ENCODE results near the gene SFRP5.

SFRP5 gene, protein sequence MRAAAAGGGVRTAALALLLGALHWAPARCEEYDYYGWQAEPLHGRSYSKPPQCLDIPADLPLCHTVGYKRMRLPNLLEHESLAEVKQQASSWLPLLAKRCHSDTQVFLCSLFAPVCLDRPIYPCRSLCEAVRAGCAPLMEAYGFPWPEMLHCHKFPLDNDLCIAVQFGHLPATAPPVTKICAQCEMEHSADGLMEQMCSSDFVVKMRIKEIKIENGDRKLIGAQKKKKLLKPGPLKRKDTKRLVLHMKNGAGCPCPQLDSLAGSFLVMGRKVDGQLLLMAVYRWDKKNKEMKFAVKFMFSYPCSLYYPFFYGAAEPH

DNA sequence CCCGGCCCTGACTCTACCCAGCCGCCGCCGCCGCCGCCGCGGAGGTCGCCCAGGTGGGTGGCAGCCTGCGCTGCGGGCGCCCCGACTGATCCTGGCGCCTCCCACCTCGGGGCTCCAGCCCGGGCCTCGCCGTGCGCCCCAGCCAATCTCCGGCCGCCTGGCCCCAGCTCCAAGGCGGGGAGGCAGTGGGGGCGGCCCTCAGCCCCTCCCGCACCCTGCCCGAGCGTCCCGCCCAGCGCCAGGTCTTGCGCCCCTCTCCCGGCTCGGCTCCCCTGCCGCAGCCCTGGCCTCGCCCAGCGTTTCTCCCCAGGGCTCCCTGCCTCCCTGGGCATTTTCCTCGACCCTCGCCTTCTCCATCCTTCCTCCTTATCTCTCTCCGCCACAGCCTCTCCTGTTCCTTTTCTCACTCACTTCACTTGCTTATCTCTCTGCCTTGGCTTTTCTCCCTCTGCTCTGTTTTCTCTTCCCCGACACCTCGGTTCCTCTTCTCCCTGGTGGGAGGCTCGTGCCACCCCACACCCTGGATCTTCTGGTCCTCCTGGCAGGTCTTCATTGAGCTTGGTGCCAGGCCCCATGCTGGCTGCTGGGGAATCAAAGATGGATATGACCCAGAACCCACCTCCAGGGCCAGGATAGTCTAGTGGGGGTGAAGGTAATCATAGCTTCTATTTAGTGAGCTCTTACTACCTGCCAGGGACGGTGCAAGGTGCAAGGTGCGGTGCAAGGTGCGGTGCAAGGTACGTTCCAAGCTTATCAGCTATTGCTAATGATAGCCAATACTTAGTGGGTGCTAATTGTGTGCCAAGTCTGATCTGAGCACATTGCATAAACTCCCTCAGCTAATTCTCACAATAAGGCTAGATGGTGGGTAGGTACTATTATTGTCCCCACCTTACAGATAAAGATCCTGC, at the start of gene SFRP5:
Gene SFRP5 (minus strand): TSS at position 87 of the 911 bp plus-strand sequence. CDS start 166 bp downstream, outside the sequence.
- no peak for DNase-seq

DNA sequence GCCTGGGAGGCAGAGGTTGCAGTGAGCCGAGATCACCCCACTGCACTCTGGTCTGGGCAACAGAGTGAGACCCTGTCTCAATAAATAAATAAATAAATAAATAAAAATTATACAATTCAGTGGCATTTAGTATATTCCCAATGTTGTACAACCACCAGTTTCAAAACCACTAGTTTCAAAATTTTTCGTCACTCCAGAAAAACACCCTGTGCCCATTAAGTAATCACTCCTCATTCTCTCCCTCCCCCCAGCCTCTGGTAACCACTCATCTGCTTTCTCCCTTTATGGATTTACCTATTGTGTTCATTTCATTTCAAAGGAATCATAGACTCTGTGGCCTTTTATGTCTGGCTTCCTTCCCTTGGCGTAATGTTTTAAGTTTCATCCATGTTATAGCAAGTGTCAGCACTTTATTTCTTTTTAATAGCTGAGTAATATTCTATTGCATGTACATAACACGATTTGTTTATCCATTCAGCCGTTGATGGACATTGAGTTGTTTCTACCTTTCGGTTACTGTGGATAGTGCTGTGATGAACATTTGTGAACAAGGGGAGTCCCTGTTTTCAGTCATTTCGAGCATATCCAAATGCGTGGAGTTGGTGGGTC, 48.4 kb upstream of the SFRP5 start:
- no peak for DNase-seq

DNA sequence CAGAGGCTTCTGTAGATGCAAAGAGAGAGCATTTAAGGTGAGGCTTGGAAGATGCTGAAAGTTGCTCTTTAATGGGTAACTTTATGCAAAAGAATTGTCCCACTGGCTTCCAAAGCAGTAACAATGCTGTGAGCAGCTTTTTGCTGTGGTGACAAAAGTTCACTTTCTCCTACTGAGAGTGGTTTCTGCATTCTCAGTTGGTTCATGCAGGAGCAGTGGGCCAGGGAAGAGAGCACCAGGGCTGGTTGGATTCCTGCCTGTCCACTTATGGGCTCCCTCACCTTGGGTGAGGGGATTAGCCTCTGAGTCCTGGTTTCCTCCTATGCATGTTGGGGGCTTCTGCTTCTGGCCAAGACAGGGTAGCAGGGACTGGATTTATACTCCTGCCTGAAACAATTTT, 46.8 kb upstream of the SFRP5 start:
- DNase-seq: no peak

DNA sequence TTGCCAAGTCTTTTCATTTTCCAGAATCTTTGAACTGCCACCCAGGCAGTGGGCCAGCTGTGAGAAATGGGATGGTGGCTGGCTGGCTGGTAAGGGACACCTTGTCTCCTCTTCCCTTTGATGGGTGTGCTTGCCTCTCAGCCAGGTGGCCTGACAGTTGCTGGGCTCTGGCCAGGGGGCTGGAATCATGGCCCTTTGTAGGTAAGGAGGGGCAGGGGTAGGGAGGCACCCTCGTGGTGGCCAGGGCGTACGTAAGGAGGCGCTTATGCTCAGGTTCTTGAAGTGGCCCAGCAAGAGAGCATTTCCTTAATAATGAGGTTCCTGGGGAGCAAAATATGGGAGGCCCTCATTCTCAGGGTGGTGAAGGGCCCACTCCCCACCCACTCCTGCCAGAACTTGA, 44.8 kb upstream of the SFRP5 start:
- no peak for DNase-seq

DNA sequence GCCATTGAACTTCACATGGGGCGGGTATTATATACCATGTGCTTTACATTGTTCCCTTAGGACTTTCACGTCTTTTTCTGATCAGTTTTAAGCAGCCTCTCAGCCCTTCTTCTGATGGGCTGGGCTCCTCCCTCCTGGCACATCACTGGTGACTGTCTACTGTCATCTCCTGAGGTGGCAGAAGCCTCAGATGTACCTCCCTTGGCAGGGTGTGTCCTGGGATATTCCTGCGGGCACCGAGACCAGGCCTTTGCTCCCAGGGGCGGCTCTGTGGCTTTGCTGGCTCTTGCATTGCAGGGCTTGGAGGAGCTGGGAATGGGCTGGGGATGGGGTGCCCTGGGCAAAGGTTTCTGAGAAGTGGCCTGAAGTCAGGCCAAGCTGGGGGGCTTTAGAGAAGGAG, 43.2 kb upstream of the SFRP5 start:
- no peak for DNase-seq

DNA sequence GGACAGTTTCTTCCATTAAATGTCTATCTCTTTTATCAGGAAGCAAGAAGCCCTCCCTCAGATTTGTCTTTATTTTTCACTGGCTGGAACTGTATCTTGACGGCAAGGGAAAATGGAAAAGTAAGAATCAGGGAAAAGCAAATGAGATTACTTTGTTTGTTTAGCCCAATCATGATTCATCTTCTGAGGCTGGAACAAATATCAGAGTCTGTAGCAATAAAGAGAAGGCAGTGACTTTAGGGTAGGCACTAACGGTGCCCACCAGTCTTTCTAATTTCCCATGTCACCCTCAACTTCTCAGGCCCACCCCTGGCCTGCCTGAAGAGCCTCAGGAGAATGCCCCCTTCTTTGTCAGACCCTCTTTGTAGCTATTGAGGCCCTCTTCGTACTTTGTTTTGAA, 41.5 kb upstream of the SFRP5 start:
- DNase-seq: no peak

DNA sequence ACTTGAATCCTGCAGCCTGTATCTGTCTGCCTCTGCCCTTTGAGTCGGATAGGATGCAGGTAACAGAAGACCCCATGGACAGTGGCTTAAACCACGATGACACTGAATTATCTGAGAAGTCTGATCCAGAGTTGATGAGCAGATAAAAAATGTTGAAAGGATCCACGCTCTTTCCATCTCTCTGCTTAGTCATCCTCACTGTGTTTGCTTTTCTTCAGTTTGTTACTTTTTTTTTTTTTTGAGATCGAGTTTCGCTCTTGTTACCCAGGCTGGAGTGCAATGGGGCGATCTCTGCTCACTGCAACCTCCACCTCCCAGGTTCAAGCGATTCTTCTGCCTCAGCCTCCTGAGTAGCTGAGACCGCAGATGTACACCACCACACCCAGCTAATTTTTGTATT, 40.9 kb upstream of the SFRP5 start:
- no peak for DNase-seq

DNA sequence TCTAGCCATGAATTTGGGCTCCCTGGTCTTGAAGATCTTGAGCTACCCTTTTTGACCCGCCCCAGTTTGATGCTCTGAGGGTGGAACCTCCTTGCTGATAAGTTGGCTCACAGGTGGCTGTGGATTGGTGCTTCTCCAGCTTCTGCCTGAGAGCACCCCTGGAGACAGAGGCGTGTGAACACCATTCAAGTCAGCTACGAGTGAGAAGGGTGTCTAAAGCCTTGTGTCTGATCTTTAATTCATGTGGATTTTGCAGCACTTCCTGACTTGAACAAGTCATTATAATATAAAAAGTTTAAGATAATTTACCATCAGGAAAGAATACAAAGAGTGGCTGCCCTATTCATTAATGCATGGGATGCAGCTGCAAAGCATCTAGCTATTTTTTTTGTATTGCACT, 40.2 kb upstream of the SFRP5 start:
- DNase-seq: no peak

DNA sequence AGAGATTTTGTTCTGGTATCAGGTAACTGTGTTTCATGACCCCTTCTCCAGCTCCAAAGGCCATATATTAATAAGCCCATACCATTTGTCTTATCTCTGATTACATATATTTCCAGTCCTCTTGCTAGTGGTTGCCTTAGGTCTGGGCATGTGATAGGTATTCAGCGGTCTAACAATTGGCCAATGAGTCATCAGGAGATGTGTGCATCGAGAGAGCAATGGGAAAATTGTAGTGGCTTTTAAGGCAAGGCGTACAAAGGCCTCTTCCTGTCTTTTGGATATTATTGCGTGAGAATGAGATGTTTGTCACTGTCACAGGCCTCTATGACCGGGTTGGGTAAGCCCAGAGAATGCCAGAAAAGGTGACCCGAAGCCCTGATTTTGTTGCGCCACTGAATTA, 38.6 kb upstream of the SFRP5 start:
- no peak for DNase-seq

DNA sequence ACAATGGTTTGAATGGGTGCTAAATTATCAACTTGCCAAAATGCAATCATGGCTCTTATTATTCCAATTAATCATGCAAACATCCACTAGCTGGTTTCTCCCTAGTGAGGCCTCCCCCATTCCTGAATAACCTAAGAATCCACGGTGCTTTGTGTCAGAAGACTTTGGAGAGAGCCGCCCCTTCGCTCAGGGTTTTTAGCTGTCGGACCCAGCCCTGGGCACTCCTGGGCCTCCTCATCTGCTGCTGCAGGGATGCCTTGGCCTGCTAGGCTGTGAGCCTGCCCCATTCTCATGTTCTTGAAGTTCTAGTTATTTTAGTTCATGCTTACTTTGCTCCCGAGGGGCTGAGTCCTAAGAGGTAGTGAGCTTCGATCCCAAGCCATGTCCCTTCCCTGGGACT, 34.1 kb upstream of the SFRP5 start:
- no peak for DNase-seq

DNA sequence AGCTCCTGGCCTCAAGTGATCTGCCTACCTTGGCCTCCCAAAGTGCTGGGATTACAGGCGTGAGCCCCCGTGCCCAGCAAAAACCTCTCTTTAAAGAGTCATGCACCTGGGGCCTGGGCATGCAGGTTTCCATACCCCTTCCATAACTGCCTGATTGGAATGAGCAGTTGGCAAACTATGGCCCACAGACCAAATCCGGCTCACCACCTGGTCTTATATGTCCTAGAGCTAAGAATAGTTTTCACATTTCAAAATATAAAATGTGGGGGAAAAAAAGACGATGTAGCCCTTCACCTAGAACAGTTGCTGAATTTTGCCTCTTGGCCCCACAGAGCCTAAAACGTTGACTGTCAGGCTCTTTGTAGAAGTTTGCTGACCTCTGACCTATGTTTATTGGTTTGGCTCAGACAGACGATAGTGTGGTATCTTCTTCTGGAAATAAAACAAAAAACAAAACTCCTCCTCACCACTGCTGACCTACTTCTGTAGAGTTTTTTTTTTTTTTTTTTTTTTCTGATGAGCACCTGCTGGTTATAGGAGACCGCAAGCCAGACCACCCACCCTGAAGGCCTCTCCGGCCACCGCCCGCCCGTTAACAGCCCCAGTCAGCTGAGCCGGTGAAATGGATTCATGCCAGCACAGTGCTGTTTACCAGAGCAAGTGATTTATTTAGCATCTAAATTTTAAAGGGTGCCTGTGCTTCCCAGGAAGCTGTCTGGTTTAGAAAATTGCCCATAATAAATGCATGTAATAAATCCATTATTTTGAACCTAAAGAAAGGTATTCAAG, 33.5 kb upstream of the SFRP5 start:
- DNase-seq: no peak

DNA sequence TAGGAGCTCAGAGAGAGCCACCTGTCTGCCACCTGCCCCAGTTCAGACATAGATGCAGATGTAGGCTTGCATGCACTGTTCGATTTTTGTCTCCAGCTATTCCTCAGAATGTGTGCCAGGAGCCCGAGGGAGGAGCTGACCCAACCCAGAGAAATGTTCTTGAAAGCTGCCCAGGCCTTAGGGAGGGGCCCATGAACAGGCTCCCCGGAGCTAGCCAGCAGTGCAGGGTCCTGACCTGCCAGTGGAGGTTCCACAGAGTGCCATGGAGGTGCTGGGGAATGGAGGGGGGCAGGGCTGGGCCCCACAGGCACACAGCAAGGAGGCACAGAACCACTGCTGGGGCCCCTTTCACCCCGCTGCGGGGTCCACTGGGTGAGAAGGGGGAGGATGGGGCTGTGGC, 29.6 kb upstream of the SFRP5 start:
- no peak for DNase-seq

DNA sequence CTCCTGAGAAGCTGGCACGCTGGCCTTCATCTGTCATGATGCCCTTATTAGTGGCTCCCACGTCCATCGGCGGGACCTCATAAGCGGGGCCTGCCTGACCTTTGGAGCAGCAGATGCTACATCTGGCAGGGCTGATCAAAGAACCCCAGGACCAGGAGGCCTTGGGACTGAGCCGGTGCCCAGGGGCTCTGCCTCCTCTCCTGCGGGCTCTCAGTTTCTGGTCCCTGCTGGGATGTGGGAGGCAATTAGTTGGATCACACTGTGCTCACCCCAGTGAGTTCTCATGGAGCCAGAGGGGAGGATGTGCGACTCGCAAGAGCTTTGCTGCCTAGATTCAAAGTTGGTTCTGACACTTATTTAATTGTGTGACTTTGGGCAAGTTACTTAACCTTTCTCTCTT, 28.7 kb upstream of the SFRP5 start:
- DNase-seq: no peak

DNA sequence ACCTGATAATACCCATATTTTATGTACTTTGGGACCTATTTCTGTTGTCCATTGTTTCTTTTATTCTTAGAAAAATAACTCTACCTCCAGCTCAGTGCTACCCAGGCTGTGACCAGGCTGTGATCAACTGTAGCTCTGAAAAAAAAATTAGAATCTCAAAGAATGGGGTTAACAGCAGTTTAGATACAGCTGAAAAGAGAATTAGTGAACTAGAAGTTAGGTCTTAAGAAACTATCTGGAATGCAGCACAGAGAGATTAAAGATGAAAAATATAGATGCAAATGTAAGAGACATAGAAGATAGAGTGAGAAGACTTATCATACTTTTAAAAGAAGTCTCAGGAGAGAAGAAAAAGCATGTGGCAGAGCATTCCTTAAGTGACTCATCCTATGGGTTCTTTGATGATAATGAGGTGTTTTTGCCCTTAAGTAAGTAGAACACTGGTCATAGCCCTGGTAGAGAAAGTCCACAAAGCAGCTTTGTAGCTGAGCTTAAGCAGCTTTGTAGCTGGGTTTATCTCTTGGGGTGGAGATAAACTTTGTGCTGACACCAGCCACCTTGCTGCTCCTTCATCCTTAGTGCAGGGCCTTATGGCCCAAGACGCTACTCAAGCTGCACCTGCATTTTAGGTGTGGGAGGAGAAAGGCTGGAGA, 27.3 kb upstream of the SFRP5 start:
- no peak for DNase-seq

DNA sequence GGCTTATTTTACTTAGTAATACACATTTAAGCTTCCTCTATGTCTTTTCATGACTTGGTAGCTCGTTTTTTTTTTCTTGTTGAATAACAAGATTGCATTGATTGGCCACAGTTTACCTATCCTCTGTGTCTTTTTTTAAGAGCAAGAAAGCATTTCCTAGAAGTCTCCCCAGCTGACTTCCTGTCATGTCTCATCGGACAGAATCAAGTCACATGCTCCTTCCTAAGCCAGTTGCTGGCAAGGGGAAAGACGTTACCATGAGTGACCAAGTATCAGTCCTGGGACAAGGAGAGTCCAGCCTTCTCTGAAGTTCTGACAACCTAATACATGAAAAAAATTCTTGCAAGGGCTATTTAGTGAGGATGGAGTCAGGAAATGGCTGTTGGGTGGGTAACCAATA, 24.9 kb upstream of the SFRP5 start:
- DNase-seq: peak; percentile 27

DNA sequence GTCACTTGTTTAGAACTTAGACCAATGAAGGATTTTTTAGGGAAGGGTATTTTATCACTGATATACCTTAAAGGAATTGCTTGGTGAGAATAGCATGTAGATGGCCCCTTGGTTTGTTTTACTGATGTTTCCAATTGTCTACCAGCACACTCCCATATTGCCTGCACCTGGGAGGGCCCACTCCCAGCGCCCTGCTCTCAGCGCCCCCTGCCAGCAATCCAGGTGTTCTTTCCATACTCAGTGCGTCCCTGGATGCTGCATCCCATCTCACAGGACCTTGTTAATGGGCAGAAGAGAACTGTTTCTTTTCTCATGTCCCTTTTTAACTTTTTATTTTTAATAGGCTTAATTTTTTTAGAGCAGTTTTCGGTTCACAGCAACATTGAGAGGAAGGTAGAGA, 24.1 kb upstream of the SFRP5 start:
- DNase-seq: no peak

DNA sequence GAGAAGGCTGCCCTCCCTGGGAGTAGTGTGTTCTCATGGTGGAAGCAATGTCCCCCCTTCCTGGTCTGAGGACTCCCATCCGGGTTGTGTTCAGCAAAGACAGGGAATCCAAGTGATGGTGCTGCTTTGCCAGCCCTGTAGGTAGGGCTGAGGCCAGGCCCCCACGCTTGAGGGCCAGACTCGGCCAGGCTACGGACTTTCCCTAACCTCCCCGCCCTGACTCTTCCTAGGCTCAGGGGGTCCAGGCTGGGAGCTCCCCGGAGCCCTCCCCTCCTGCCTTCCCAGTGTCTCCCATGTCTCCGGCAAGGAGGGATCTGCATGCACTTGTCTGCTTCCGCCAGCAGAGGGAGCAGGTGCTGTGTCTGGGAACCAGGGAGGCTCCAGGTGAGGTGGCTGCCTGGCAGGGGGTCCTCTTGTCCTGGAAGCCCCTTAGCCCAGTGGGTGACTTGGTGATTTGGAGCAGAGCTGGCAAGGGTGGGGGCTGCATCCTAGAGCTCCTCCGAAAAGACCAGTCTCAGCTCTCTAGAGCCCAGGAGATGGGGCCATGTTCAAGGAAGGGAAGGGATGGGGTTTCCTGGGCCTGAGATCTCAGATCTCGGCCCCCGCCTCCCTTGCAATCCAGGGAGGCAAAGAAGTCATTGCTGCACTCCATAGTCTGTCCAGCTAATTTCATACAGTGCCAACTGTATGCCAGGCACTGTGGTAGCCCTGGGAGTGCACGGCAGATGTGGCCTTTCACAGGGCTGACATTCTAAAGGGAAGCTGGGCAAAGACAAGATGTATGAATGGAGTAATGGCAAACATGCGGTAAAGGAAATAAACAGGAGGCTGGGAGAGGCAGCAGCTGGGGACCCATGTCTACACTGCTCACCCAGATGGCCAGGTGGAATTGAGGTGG, 20.3 kb upstream of the SFRP5 start:
- peak; percentile 57 for DNase-seq

DNA sequence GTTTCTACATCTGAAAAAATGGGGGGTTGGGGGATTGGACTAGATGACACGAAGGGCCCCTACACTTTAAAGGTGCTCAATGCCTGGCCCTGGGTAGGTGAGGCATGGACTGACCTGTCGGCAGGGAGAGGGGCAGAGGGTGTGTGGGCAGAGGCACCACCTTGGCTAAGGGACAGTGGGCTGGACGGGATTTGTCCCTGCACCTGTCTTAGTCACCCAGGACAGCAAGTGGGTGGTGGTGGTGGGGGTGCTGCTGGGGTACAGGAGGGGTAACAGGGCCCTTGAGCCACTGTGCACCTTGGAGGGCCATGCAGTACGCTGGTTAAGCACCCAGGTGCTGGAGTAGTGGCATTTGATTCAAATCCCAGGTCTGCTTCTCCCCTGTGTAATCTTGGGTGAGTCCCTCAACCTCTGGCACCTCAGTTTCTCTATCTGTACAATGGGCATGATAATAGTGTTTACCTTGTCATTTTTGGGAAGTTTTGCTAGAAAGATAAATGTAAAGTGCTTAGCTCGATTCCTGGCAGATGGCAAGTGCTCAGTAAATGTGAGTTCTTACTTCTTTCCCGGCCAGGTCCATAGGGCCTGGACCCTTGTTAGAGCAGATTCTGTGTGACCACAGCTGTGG, 18.1 kb upstream of the SFRP5 start:
- no peak for DNase-seq

DNA sequence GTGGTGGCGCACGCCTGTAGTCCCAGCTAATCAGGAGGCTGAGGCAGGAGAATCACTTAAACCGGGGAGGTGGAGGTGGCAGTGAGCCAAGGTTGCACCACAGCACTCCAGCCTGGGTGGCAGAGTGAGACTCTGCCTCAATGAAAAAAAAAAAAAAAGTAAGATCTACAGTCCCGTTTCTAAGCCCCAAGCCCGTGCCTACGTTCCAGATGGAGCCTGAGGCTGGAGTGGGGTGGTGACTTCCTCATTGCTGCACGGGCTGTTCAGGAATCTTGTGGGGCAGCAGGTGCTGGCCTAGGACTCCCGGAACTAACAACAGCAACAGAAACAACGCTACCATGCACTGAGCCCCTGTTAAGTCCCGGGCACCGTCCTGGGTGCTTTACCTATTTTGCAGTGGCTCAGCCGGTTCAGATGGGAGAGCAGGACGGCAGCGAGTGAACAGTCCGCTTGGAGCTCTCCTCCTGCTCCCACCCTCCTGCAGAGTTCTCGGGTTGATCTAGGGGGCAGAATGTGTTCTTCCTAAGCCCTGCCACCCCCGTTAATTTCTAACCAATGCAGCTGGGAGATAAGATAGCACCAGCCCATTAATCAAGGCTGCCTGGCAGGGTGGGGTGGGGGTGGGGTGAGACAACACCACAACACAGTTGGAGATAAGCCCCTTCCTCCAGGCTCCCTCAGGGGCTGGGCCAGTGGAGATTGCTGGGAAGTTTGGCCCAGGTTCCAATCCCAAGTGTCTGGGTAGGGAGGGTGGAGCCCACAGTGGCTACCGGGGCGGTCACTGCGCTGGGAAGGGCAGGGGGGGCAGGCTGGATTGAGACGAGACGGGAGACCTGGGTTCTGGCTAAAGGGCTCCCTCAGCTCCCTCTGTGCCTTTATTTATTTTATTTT, 17.0 kb upstream of the SFRP5 start:
- DNase-seq: no peak

DNA sequence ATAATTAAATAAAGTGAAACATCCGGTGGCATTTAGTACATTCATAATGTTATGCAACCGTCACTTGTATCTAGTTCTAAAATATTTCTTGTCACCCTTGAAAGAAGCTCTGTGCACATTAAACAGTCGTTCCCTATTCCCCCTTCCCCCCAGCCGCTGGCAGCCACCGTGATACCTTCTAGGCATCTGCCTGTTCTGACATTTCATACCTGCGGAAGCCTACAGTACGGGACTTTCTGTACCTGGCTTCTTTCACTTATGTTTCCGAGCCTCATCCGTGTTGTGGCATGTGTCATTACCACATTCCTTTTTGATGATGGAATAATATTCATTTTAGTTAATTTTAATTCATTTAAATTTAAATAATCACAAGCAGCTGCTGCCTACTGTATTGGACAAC, 13.9 kb upstream of the SFRP5 start:
- no peak for DNase-seq

All from activated T-cell treated with anti-CD3 and anti-CD28 coated beads for 4 hours (primary cell).